Measurements from ENCODE around the gene ATP2B2. TPM values are rescaled to one million over a fixed set of nuclear protein-coding genes. Genes with fewer than 3 reads are reported as not detected.

ATP2B2 gene
- total and polyA plus RNA-seq, 8 donors, result 0.11 to 0.75 (median 0.21) TPM

- no peaks in the 10 kb centered on the region for H3K4me1 ChIP-seq
- no peaks in the 10 kb centered on the region for H3K9me3 ChIP-seq
- no peak for TF ChIP-seq CTCF (IDR thresholded peaks at IDR 0.05)
- no peaks in the 10 kb centered on the region for H3K36me3 ChIP-seq
- 69 to 77% methylated on average over 15 of the region's 15 CpGs for WGBS, 2 donors
- intact Hi-C loops (cut with DNase I), result no loop called here
- no peak for DNase-seq
- H3K27me3 ChIP-seq, result no peaks in the 10 kb centered on the region
- FAIRE-seq, result no peak
- no peak for ATAC-seq
- H3K27ac ChIP-seq, result no peak overlapping the region
- H3K4me3 ChIP-seq, result no peak overlapping the region
These were observed 61.9 kb downstream of the ATP2B2 start for GRCh38 chr3:10443272-10444109.

GRCh38 chr3:10442151-10442795, 63.1 kb downstream of the ATP2B2 start:
- FAIRE-seq, result no peak
- Histone ChIP-seq H3K27ac (no peak overlapping the region), H3K36me3 (no peaks in the 10 kb centered on the region), H3K4me1 (no peaks in the 10 kb centered on the region), H3K4me3 (no peak overlapping the region), H3K9me3 (no peaks in the 10 kb centered on the region), H3K27me3 (no peaks in the 10 kb centered on the region)
- ATAC-seq, result no peak
- no peak for TF ChIP-seq CTCF (IDR thresholded peaks at IDR 0.05)
- WGBS, 2 donors, result 55 to 57% methylated on average over 10 of the region's 10 CpGs
- DNase-seq, result no peak
- intact Hi-C loops (cut with DNase I), result no loop called here

DNA sequence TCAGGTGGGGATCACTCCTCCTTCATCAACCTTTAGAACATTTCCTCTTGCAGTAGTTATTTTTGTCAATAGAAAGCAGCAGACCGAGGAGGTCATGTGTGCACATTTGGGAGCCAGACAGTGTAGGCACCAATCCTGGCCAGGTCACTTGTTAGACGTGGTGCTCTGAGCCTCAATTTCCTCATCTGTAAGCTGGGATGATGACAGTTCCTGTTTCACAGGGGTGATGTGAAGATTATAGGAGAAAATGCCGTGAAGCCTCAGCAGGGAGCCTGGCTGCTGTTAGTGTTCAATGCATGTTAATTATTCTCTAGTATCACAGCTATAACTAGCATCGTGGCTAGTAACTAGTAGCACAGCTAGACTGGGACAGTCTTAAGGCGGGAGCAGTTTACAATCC, 64.7 kb downstream of the ATP2B2 start:
- no peak for ATAC-seq
- no peaks in the 10 kb centered on the region for H3K27me3 ChIP-seq
- H3K4me3 ChIP-seq, result no peak overlapping the region
- H3K9me3 ChIP-seq, result no peaks in the 10 kb centered on the region
- FAIRE-seq, result no peak
- no peaks in the 10 kb centered on the region for H3K36me3 ChIP-seq
- no peak for DNase-seq
- H3K27ac ChIP-seq, result no peak overlapping the region
- intact Hi-C loops (cut with DNase I), result no loop called here
- no peak for TF ChIP-seq CTCF (IDR thresholded peaks at IDR 0.05)
- H3K4me1 ChIP-seq, result no peaks in the 10 kb centered on the region
- 51 to 59% methylated on average over 5 of the region's 5 CpGs for WGBS, 2 donors

- no peaks in the 10 kb centered on the region for H3K9me3 ChIP-seq
- no peak overlapping the region for H3K27ac ChIP-seq
- H3K27me3 ChIP-seq, result no peaks in the 10 kb centered on the region
- ATAC-seq (no peak), DNase-seq (no peak), FAIRE-seq (no peak)
- intact Hi-C loops (cut with DNase I), result no loop called here
- 78 to 83% methylated on average over 8 of the region's 8 CpGs for WGBS, 2 donors
- no peak for TF ChIP-seq CTCF (IDR thresholded peaks at IDR 0.05)
- no peak overlapping the region for H3K4me3 ChIP-seq
- no peaks in the 10 kb centered on the region for H3K4me1 ChIP-seq
- no peaks in the 10 kb centered on the region for H3K36me3 ChIP-seq
These were observed 66.3 kb downstream of the ATP2B2 start for GRCh38 chr3:10438902-10439610.

Measured in pancreas (tissue), 10 donors.